ENCODE data around the gene TRPV4. TPM values are rescaled to one million over a fixed set of nuclear protein-coding genes. Genes with fewer than 3 reads are reported as not detected.

TRPV4 gene
- total RNA-seq, 1 experiment from 2014 or later, result 3.1 TPM

- Histone ChIP-seq H3K9me3 (ENCODE audit: insufficient read depth, low read depth) (no peaks in the 10 kb centered on the region), H3K4me1 (replicated peaks; ENCODE audit: insufficient read depth) (no peaks in the 10 kb centered on the region), H4K20me1 (ENCODE audit: insufficient read depth) (0 out of 2 replicates have a peak, but pooled peaks cover 6% of the 10 kb centered on the region), H2AFZ (no peak overlapping the region), H3K36me3 (ENCODE audit: low read depth) (no peaks in the 10 kb centered on the region), H3K27ac (no peak overlapping the region), H3K4me3 (no peak overlapping the region), H3K4me2 (no peak overlapping the region), H3F3A (ENCODE audit: insufficient read depth, low read depth) (peaks cover 5% of the 10 kb centered on the region; the same call in 1 of the 2 replicates), H3K27me3 (ENCODE audit: insufficient read depth, low read depth) (no peaks in the 10 kb centered on the region), H3K9me2 (ENCODE audit: insufficient read depth) (no peaks in the 10 kb centered on the region), H3K79me2 (ENCODE audit: low read depth) (no peaks in the 10 kb centered on the region)
- TF ChIP-seq EZH2 (IDR thresholded peaks at IDR 0.05; ENCODE audit: low read depth), result no peak
- TF ChIP-seq, protein P1, sequence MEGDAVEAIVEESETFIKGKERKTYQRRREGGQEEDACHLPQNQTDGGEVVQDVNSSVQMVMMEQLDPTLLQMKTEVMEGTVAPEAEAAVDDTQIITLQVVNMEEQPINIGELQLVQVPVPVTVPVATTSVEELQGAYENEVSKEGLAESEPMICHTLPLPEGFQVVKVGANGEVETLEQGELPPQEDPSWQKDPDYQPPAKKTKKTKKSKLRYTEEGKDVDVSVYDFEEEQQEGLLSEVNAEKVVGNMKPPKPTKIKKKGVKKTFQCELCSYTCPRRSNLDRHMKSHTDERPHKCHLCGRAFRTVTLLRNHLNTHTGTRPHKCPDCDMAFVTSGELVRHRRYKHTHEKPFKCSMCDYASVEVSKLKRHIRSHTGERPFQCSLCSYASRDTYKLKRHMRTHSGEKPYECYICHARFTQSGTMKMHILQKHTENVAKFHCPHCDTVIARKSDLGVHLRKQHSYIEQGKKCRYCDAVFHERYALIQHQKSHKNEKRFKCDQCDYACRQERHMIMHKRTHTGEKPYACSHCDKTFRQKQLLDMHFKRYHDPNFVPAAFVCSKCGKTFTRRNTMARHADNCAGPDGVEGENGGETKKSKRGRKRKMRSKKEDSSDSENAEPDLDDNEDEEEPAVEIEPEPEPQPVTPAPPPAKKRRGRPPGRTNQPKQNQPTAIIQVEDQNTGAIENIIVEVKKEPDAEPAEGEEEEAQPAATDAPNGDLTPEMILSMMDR (conservative IDR thresholded peaks at IDR 0.05), result no peak
- POLR2A ChIA-PET (ENCODE audit: unreplicated experiment), result no interaction called here
- CTCF ChIA-PET, result no interaction called here
- BruUV-seq (replicated peaks), result no TSS peak
- intact Hi-C loops (cut with micrococcal nuclease; ENCODE audit: unreplicated experiment), result no loop called here
- DNase-seq, result no peak
Measured at GRCh38 chr12:109757671-109758265, 75.4 kb downstream of the TRPV4 start.

GRCh38 chr12:109756457-109756856, 76.7 kb downstream of the TRPV4 start:
- H3K9me3 ChIP-seq (ENCODE audit: insufficient read depth, low read depth), result no peaks in the 10 kb centered on the region
- CTCF ChIA-PET, result no interaction called here
- H3K9me2 ChIP-seq (ENCODE audit: insufficient read depth), result no peaks in the 10 kb centered on the region
- no peaks in the 10 kb centered on the region for H3K27me3 ChIP-seq (ENCODE audit: insufficient read depth, low read depth)
- no peak overlapping the region for H3K27ac ChIP-seq
- POLR2A ChIA-PET (ENCODE audit: unreplicated experiment), result no interaction called here
- BruUV-seq (replicated peaks), result no TSS peak
- no peak for DNase-seq
- TF ChIP-seq, protein P1 (conservative IDR thresholded peaks at IDR 0.05), result no peak
- no peak for TF ChIP-seq EZH2 (IDR thresholded peaks at IDR 0.05; ENCODE audit: low read depth)
- no peaks in the 10 kb centered on the region for H3F3A ChIP-seq (ENCODE audit: insufficient read depth, low read depth)
- no peak overlapping the region for H2AFZ ChIP-seq
- no peaks in the 10 kb centered on the region for H3K4me1 ChIP-seq (replicated peaks; ENCODE audit: insufficient read depth)
- H3K36me3 ChIP-seq (ENCODE audit: low read depth), result no peaks in the 10 kb centered on the region
- no peak overlapping the region for H3K4me3 ChIP-seq
- H3K79me2 ChIP-seq (ENCODE audit: low read depth), result no peaks in the 10 kb centered on the region
- no peak overlapping the region for H3K4me2 ChIP-seq
- 0 out of 2 replicates have a peak, but pooled peaks cover 6% of the 10 kb centered on the region for H4K20me1 ChIP-seq (ENCODE audit: insufficient read depth)
- intact Hi-C loops (cut with micrococcal nuclease; ENCODE audit: unreplicated experiment), result no loop called here

DNA sequence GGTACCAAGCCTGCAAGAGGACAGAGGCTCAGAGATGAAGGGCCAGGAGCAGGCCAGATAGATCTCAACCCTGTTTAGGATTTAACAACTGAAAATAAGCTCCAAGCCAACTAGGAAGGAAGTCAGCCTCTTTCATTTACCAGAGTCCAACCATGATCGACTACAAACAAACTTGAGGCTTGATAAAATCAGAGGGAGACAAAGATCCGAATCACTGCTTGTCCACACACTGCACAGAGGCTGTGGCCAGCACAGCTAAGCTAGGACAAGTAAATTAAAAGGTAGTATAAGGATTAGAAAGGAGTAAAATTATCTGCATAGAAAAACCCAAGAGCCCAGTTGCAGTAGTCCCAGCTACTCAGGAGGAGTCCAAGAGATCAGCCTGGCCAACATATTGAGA, 79.2 kb downstream of the TRPV4 start:
- POLR2A ChIA-PET (ENCODE audit: unreplicated experiment), result interaction anchor here (0.6 kb wide), 1 partner anchor 21 kb away, joined by 4 read pairs; no protein-coding TSS in a partner anchor
- no peak overlapping the region for H2AFZ ChIP-seq
- intact Hi-C loops (cut with micrococcal nuclease; ENCODE audit: unreplicated experiment), result no loop called here
- BruUV-seq (replicated peaks), result no TSS peak
- H3K9me2 ChIP-seq (ENCODE audit: insufficient read depth), result no peaks in the 10 kb centered on the region
- H3K9me3 ChIP-seq (ENCODE audit: insufficient read depth, low read depth), result no peaks in the 10 kb centered on the region
- no peaks in the 10 kb centered on the region for H3K4me1 ChIP-seq (replicated peaks; ENCODE audit: insufficient read depth)
- no peak overlapping the region for H3K27ac ChIP-seq
- 0 out of 2 replicates have a peak, but pooled peaks cover 6% of the 10 kb centered on the region for H4K20me1 ChIP-seq (ENCODE audit: insufficient read depth)
- H3F3A ChIP-seq (ENCODE audit: insufficient read depth, low read depth), result no peaks in the 10 kb centered on the region
- no peak for DNase-seq
- H3K4me2 ChIP-seq, result no peak overlapping the region
- H3K36me3 ChIP-seq (ENCODE audit: low read depth), result no peaks in the 10 kb centered on the region
- no peaks in the 10 kb centered on the region for H3K79me2 ChIP-seq (ENCODE audit: low read depth)
- H3K27me3 ChIP-seq (ENCODE audit: insufficient read depth, low read depth), result no peaks in the 10 kb centered on the region
- CTCF ChIA-PET, result interaction anchor here (0.5 kb wide), 1 partner anchor 445 kb away, joined by 3 read pairs; the partner anchor contains the start of gene FOXN4
- no peak overlapping the region for H3K4me3 ChIP-seq
- TF ChIP-seq, protein P1 (conservative IDR thresholded peaks at IDR 0.05), result no peak
- TF ChIP-seq EZH2 (IDR thresholded peaks at IDR 0.05; ENCODE audit: low read depth), result no peak

Data from PC-9 (cell line).